Large intestine (tissue), 3 donors: ENCODE data around the gene ZRANB1. TPM values are rescaled to one million over a fixed set of nuclear protein-coding genes. Genes with fewer than 3 reads are reported as not detected.
A peak's percentile ranks its signal among the peaks of the same experiment; 100 is the strongest.
"Not testable (repeated sequence)": the region's sequence is repeated elsewhere in the genome, so short reads cannot be mapped to it uniquely, and the experiment has no call there.

Experiments
- DNase-seq, 2 donors: peaks; one replicate each; pipeline versions ENCODE4 v3.0.0 to v3.0.0-alpha.2; 2013
- H3K27ac ChIP-seq: one replicate; pipeline ENCODE4 v1.5.1; 2013; ENCODE audit warnings: low read length
- H3K27me3 ChIP-seq: 2 replicates; pipeline ENCODE4 v1.6.1; 2013; ENCODE audit warnings: low read length; ENCODE audit not compliant: control insufficient read depth, insufficient read depth
- H3K36me3 ChIP-seq: 2 replicates; pipeline ENCODE4 v1.6.1; 2013; ENCODE audit warnings: low read length; ENCODE audit not compliant: control insufficient read depth, insufficient read depth
- H3K4me1 ChIP-seq: one replicate; pipeline ENCODE4 v1.6.1; 2013; ENCODE audit warnings: low read length; ENCODE audit not compliant: control insufficient read depth, insufficient read depth
- H3K4me3 ChIP-seq: one replicate; pipeline ENCODE4 v1.5.1; 2013; ENCODE audit warnings: low read length
- H3K9me3 ChIP-seq: one replicate; pipeline ENCODE4 v1.6.1; 2013; ENCODE audit warnings: mild to moderate bottlenecking, low read depth, low read length, moderate library complexity; ENCODE audit not compliant: control insufficient read depth
- WGBS: methylation state at CpG from one replicate; pipeline ENCODE4 v1.1.5; 2013; ENCODE audit warnings: low lambda C conversion rate; ENCODE audit not compliant: insufficient coverage; 5-methylcytosine and 5-hydroxymethylcytosine counted together
- polyA plus RNA-seq: library from polyadenylated mRNA; unstranded; fragments of 120-200 nt; gene quantifications from one replicate; pipeline ENCODE4 v1.2.1, GENCODE V29; 2013

Gene ZRANB1
- polyA plus RNA-seq, 1 donor: 17.4 TPM

GRCh38 chr10:124909563-124909962, 32.4 kb upstream of the ZRANB1 start:
- Histone ChIP-seq H3K36me3 (no peaks in the 10 kb centered on the region), H3K4me3 (no peak overlapping the region), H3K27me3 (no peaks in the 10 kb centered on the region), H3K27ac (no peak overlapping the region), H3K4me1 (peaks cover 5% of the 10 kb centered on the region), H3K9me3 (no peaks in the 10 kb centered on the region)
- no CpG with 5 or more reads among the region's 8 CpGs for WGBS
- peak; percentile 25 to 48 for DNase-seq

- WGBS: 87% methylated on average over 4 of the region's 14 CpGs
- Histone ChIP-seq H3K27me3 (no peaks in the 10 kb centered on the region), H3K36me3 (no peaks in the 10 kb centered on the region), H3K4me3 (no peak overlapping the region), H3K27ac (no peak overlapping the region), H3K9me3 (no peaks in the 10 kb centered on the region), H3K4me1 (peaks cover 9% of the 10 kb centered on the region)
- DNase-seq: no peak
These were observed 30.5 kb upstream of the ZRANB1 start for GRCh38 chr10:124911124-124912067.

DNA sequence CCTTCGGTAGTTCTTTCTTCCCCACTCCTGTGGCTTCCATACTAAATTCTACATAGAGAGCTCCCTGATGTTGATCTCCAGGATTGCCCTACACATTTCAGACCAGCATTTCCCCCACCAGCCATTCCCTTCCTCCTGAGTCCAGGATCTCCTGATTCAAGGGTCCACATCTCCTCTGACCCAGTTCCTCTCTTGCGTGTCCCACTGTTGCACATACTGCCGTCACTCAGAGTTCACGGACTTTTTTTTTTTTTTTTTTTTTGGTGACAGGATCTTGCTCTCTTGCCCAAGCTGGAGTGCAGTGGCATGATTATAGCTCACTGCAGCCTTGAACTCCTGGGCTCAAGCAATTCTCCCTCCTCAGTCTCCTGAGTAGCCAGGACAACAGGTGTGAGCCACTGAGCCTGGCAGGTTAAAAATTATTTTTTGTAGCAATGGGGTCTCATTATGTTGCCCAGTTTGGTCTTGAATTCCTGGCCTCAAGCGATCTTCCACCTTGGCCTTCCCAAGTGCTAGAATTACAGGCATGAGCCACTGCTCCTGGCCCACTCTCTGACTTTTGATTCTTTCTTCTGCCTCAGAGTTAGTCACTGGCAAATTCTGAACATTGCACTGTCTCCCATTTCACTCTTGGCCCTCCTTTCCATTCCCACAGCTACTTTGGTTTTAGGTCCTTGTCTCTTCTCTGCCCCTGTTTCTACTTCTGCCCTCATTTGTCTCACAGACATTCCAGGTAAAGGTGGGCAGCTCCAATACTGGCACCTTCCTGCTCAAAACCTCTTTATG, 29.6 kb upstream of the ZRANB1 start:
- Histone ChIP-seq H3K27me3 (no peaks in the 10 kb centered on the region), H3K9me3 (no peaks in the 10 kb centered on the region), H3K27ac (no peak overlapping the region), H3K4me1 (peaks cover 9% of the 10 kb centered on the region), H3K36me3 (no peaks in the 10 kb centered on the region), H3K4me3 (no peak overlapping the region)
- WGBS: 75% methylated on average over 2 of the region's 5 CpGs
- DNase-seq: no peak

GRCh38 chr10:124913167-124913566, 28.8 kb upstream of the ZRANB1 start:
- WGBS: no CpG with 5 or more reads among the region's 3 CpGs
- peaks cover 9% of the 10 kb centered on the region for H3K4me1 ChIP-seq
- H3K27ac ChIP-seq: no peak overlapping the region
- H3K4me3 ChIP-seq: no peak overlapping the region
- no peaks in the 10 kb centered on the region for H3K27me3 ChIP-seq
- H3K36me3 ChIP-seq: no peaks in the 10 kb centered on the region
- DNase-seq: no peak
- H3K9me3 ChIP-seq: no peaks in the 10 kb centered on the region

GRCh38 chr10:124914398-124914797, 27.5 kb upstream of the ZRANB1 start:
- 100% methylated on average over 2 of the region's 16 CpGs for WGBS
- not testable (repeated sequence) for H3K27ac ChIP-seq, DNase-seq, H3K27me3 ChIP-seq, H3K9me3 ChIP-seq, H3K4me3 ChIP-seq, H3K36me3 ChIP-seq, H3K4me1 ChIP-seq

DNA sequence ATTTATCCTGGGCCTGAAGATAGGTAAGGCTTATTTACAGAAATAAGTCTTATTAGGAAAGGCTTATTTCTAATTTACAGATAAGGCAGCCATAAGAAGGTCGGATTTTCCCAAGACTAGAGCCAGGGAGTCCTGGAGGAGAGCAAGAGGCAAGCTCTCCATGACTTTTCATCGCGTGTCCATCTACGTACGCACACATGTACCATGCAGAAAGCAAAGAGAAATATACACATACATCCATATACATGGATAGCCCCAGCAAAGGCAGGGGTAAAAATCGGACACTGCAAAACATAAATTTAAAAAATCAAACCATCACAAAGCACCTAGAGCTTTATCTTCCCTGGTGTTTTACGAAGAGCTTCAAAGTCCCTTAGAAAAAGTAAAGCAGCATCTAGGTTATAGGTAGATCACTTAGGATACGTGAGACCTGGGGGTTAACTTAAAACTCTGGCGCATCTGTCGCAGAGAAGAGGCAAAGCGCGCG, 25.8 kb upstream of the ZRANB1 start:
- Histone ChIP-seq H3K4me3 (peak overlapping the region; percentile 77), H3K9me3 (no peaks in the 10 kb centered on the region), H3K36me3 (peaks cover 2% of the 10 kb centered on the region), H3K27ac (peak overlapping the region; percentile 94), H3K27me3 (no peaks in the 10 kb centered on the region), H3K4me1 (peaks cover 9% of the 10 kb centered on the region)
- DNase-seq: peak in 1 of 2 donors; percentile 10
- no CpG with 5 or more reads among the region's 13 CpGs for WGBS

- Histone ChIP-seq H3K4me3 (peak overlapping the region; percentile 86), H3K27ac (peak overlapping the region; percentile 96), H3K9me3 (no peaks in the 10 kb centered on the region), H3K4me1 (peaks cover 9% of the 10 kb centered on the region), H3K27me3 (no peaks in the 10 kb centered on the region), H3K36me3 (peaks cover 2% of the 10 kb centered on the region)
- DNase-seq: peak; percentile 96 to 97
- WGBS: no CpG with 5 or more reads among the region's 126 CpGs
These were observed 25.1 kb upstream of the ZRANB1 start for GRCh38 chr10:124916585-124917427.

DNA sequence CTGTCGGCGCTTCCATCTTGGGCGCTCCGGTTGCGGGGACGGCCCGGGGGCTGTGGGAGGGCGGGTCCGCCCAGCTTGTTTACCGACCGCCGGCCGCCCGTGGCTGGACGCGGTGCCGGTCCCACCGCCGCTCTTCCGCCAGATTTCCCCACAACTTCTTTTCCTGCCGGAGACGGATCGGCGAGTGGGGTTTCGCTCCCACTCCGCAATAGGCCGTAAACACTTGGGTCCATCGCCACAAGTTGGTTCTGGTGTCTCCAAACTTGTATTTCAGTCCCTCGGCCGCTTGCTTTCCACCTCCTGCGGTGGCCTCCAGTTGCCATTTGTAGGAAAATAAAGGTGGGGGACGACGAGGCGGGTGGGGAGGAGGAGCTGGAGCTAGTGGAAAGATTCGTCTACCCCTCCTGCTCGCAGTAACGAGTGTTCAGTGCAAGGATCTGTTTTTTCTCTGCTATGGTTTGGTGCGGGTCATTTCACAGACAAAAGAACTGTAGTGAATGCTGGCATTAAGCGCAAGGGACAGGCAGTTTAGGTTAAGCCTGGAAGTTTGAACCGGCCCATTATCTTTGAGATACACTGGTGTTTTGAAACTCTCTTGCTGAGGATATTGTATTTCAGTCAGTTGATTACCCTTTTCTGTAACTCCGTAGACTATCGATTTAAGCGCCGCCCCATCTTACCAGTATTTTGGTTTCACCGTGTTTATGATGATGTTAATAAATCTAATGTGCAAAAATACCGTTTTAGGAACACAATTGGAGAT, 24.3 kb upstream of the ZRANB1 start:
- peaks cover 9% of the 10 kb centered on the region for H3K4me1 ChIP-seq
- no peaks in the 10 kb centered on the region for H3K27me3 ChIP-seq
- peak overlapping the region; percentile 96 for H3K27ac ChIP-seq
- 0% methylated on average over 2 of the region's 46 CpGs for WGBS
- peak overlapping the region; percentile 86 for H3K4me3 ChIP-seq
- no peaks in the 10 kb centered on the region for H3K9me3 ChIP-seq
- peaks cover 3% of the 10 kb centered on the region for H3K36me3 ChIP-seq
- peak; percentile 54 to 75 for DNase-seq

- WGBS: 60% methylated on average over 2 of the region's 15 CpGs
- no peaks in the 10 kb centered on the region for H3K9me3 ChIP-seq
- H3K4me3 ChIP-seq: peak overlapping the region; percentile 86
- peaks cover 7% of the 10 kb centered on the region for H3K36me3 ChIP-seq
- peaks cover 9% of the 10 kb centered on the region for H3K4me1 ChIP-seq
- H3K27ac ChIP-seq: peak overlapping the region; percentile 96
- DNase-seq: peak in 1 of 2 donors; percentile 33
- H3K27me3 ChIP-seq: no peaks in the 10 kb centered on the region
These were observed 23.6 kb upstream of the ZRANB1 start for GRCh38 chr10:124918191-124918830.
